ENCODE results near the gene CAMTA1.

CAMTA1 gene

GRCh38 chr1:7420470-7421100 is 635.3 kb downstream of the CAMTA1 start:
- DNase-seq (ENCODE audit: low read depth): no peak
- TF ChIP-seq CTCF (IDR thresholded peaks at IDR 0.05; ENCODE audit: insufficient read depth, low read depth, low read length, missing control alignments): no peak
- no peak overlapping the region for H3K4me3 ChIP-seq (ENCODE audit: low read depth, low read length)

GRCh38 chr1:7421471-7422075 is 636.3 kb downstream of the CAMTA1 start:
- TF ChIP-seq CTCF (IDR thresholded peaks at IDR 0.05; ENCODE audit: insufficient read depth, low read depth, low read length, missing control alignments): no peak
- H3K4me3 ChIP-seq (ENCODE audit: low read depth, low read length): no peak overlapping the region
- DNase-seq (ENCODE audit: low read depth): no peak

GRCh38 chr1:7422081-7422480 is 636.8 kb downstream of the CAMTA1 start:
- no peak for TF ChIP-seq CTCF (IDR thresholded peaks at IDR 0.05; ENCODE audit: insufficient read depth, low read depth, low read length, missing control alignments)

GRCh38 chr1:7422561-7422960 is 637.3 kb downstream of the CAMTA1 start:
- no peak overlapping the region for H3K4me3 ChIP-seq (ENCODE audit: low read depth, low read length)
- TF ChIP-seq CTCF (IDR thresholded peaks at IDR 0.05; ENCODE audit: insufficient read depth, low read depth, low read length, missing control alignments): no peak
- DNase-seq (ENCODE audit: low read depth): no peak

More at GRCh38 chr1:7422081-7422480, 636.8 kb downstream of the CAMTA1 start:
- no peak overlapping the region for H3K4me3 ChIP-seq (ENCODE audit: low read depth, low read length)
- no peak for DNase-seq (ENCODE audit: low read depth)

GRCh38 chr1:7422966-7423365 is 637.7 kb downstream of the CAMTA1 start:
- TF ChIP-seq CTCF (IDR thresholded peaks at IDR 0.05; ENCODE audit: insufficient read depth, low read depth, low read length, missing control alignments): no peak
- no peak overlapping the region for H3K4me3 ChIP-seq (ENCODE audit: low read depth, low read length)
- DNase-seq (ENCODE audit: low read depth): no peak

- H3K4me3 ChIP-seq (ENCODE audit: low read depth, low read length): no peak overlapping the region
- no peak for DNase-seq (ENCODE audit: low read depth)
- TF ChIP-seq CTCF (IDR thresholded peaks at IDR 0.05; ENCODE audit: insufficient read depth, low read depth, low read length, missing control alignments): no peak
These were observed 639.2 kb downstream of the CAMTA1 start for GRCh38 chr1:7424352-7424890.

Measured in GM12865 (cell line).